Endothelial cell of umbilical vein (primary cell): Measurements from ENCODE around the gene DAPK2. TPM values are rescaled to one million over a fixed set of nuclear protein-coding genes. Genes with fewer than 3 reads are reported as not detected.

ENCODE experiments used
- BruUV-seq: library from RNA; stranded (reverse); fragments of 400-500 nt; replicated peaks from 2 replicates; lab custom pipeline; 2021; lab: Mats Ljungman, UMichigan
- CTCF ChIA-PET: fragments of 300-600, 350-600 bp; sonication (Branson Sonifier 250); formaldehyde crosslinking; loops from one replicate; lab custom pipeline; 2021; ENCODE audit warnings: antibody characterized with exemption, inconsistent platforms; lab: Charles Lee
- POLR2A ChIA-PET: fragments of 300-600, 350-600 bp; sonication (Branson Sonifier 250); formaldehyde crosslinking; loops from one replicate; lab custom pipeline; 2021; ENCODE audit warnings: antibody characterized with exemption, inconsistent platforms; lab: Charles Lee
- DNase-seq: peaks from one replicate; pipeline ENCODE4 v3.0.0-alpha.2; 2011; ENCODE audit warnings: low read depth, low spot score
- FAIRE-seq: peaks from 2 replicates; lab custom pipeline; 2011; peaks lifted over from hg19 to GRCh38; lab: Jason Lieb, UNC
- H2AFZ ChIP-seq: 2 replicates; pipeline ENCODE4 v1.6.0; 2012; ENCODE audit warnings: low read depth, low read length, control low read depth, inconsistent platforms
- H3K27ac ChIP-seq: 2 replicates; pipeline ENCODE4 v1.5.1; 2011; ENCODE audit warnings: low read depth, mild to moderate bottlenecking, control low read depth, low read length, moderate library complexity; ENCODE audit not compliant: insufficient read depth
- H3K27me3 ChIP-seq, 2 experiments: 2 replicates each; pipeline versions ENCODE4 v1.6.0 to v1.6.1; 2011; ENCODE audit warnings: low read length in 2 of 2, mixed read lengths in 1 of 2; ENCODE audit not compliant: control insufficient read depth in 2 of 2, insufficient read depth in 2 of 2
- H3K36me3 ChIP-seq, 2 experiments: 2 replicates in 1 of 2; 3 replicates in 1 of 2; pipeline ENCODE4 v1.5.1; 2011; ENCODE audit warnings: low read length in 2 of 2, mild to moderate bottlenecking in 1 of 2, moderate library complexity in 1 of 2; ENCODE audit not compliant: control insufficient read depth in 2 of 2, insufficient read depth in 2 of 2; ENCODE audit errors: extremely low read depth in 1 of 2
- H3K4me1 ChIP-seq: 3 replicates; pipeline ENCODE4 v1.5.1; 2011; ENCODE audit warnings: mild to moderate bottlenecking, low read length; ENCODE audit not compliant: control insufficient read depth, insufficient read depth; ENCODE audit errors: extremely low read depth
- H3K4me2 ChIP-seq: 2 replicates; pipeline ENCODE4 v1.6.1; 2011; ENCODE audit warnings: low read length, control low read depth, mixed read lengths; ENCODE audit not compliant: insufficient read depth
- H3K4me3 ChIP-seq, 3 experiments: fragments of 200-600 bp in 1 of 3; sonication (generic), shearing (Covaris generic) in 1 of 3; replicated peaks in 1 of 3; 2 replicates each; pipeline ENCODE4 v1.5.1; 2011 to 2016; ENCODE audit warnings: control low read depth in 3 of 3, low read length in 3 of 3, mild to moderate bottlenecking in 2 of 3, inconsistent platforms in 1 of 3, low read depth in 1 of 3, moderate library complexity in 1 of 3; ENCODE audit not compliant: insufficient read depth in 1 of 3
- H3K79me2 ChIP-seq: 2 replicates; pipeline ENCODE4 v1.6.0; 2012; ENCODE audit warnings: low read length, inconsistent platforms; ENCODE audit not compliant: control insufficient read depth, insufficient read depth
- H3K9ac ChIP-seq: replicated peaks from 2 replicates; pipeline ENCODE3; 2011; ENCODE audit warnings: low read length, control low read depth; ENCODE audit not compliant: insufficient read depth; ENCODE audit errors: extremely low read depth
- H3K9me1 ChIP-seq: replicated peaks from 3 replicates; pipeline ENCODE4 v1.6.0; 2011; ENCODE audit warnings: mild to moderate bottlenecking, low read length; ENCODE audit not compliant: control insufficient read depth, insufficient read depth; ENCODE audit errors: extremely low read depth
- H3K9me3 ChIP-seq: replicated peaks from 2 replicates; pipeline ENCODE4 v1.5.1; 2012; ENCODE audit warnings: low read length, inconsistent platforms; ENCODE audit not compliant: control insufficient read depth, insufficient read depth
- H4K20me1 ChIP-seq: replicated peaks from 2 replicates; pipeline ENCODE3; 2011; ENCODE audit warnings: mild to moderate bottlenecking, low read length; ENCODE audit not compliant: control insufficient read depth, insufficient read depth; ENCODE audit errors: extremely low read depth
- CTCF ChIP-seq, 2 donors: IDR thresholded peaks; 1 replicate in 1 of 2; 2 replicates in 1 of 2; pipeline ENCODE4 v1.5.1; 2011; ENCODE audit warnings: low read length in 2 of 2, mild to moderate bottlenecking in 2 of 2, moderate library complexity in 2 of 2, control low read depth in 1 of 2, inconsistent platforms in 1 of 2, low read depth in 1 of 2; ENCODE audit not compliant: insufficient read depth in 1 of 2; ENCODE audit errors: extremely low read depth in 1 of 2
- EZH2 ChIP-seq: IDR thresholded peaks from 2 replicates; pipeline ENCODE4 v1.6.1; 2012; ENCODE audit warnings: borderline replicate concordance, low read depth, mild to moderate bottlenecking, moderate library complexity, low read length, inconsistent platforms; ENCODE audit not compliant: severe bottlenecking
- FOS ChIP-seq: IDR thresholded peaks from 2 replicates; pipeline ENCODE4 v1.6.1; 2011; ENCODE audit warnings: mild to moderate bottlenecking, low read length, moderate library complexity, borderline replicate concordance; ENCODE audit not compliant: insufficient read depth
- GATA2 ChIP-seq: IDR thresholded peaks from 2 replicates; pipeline ENCODE4 v1.7.0; 2011; ENCODE audit warnings: low read depth, mild to moderate bottlenecking, moderate library complexity, mixed read lengths, low read length; ENCODE audit not compliant: insufficient read length, insufficient read depth
- JUN ChIP-seq: IDR thresholded peaks from 2 replicates; pipeline ENCODE4 v1.6.1; 2011; ENCODE audit warnings: borderline replicate concordance, low read depth; ENCODE audit not compliant: insufficient read length, insufficient read depth
- MAX ChIP-seq: IDR thresholded peaks from 2 replicates; pipeline ENCODE4 v1.6.1; 2011; ENCODE audit not compliant: insufficient read depth, insufficient read length
- MYC ChIP-seq: IDR thresholded peaks from one replicate; pipeline ENCODE4 v1.6.1; 2011; ENCODE audit warnings: mild to moderate bottlenecking, low read depth, low read length
- POLR2A ChIP-seq: IDR thresholded peaks from 2 replicates; pipeline ENCODE4 v1.6.1; 2012; ENCODE audit warnings: low read depth, mild to moderate bottlenecking, control low read depth, low read length
- POLR2AphosphoS5 ChIP-seq: IDR thresholded peaks from 2 replicates; pipeline ENCODE4 v1.6.1; 2012; ENCODE audit warnings: low read depth, mild to moderate bottlenecking, control low read depth, low read length, moderate library complexity; ENCODE audit not compliant: insufficient read depth
- dilution Hi-C: fragments of 300-500 bp; cut with MboI; formaldehyde crosslinking; loops from one replicate; pipeline ENCODE4 v1.15.0; 2019; ENCODE audit warnings: low sequenced_read_pairs; ENCODE audit not compliant: extremely low pct_ligation_motif_present
- intact Hi-C: fragments of 100-400 bp; cut with micrococcal nuclease; formaldehyde crosslinking; loops from one replicate; pipeline ENCODE4 v1.10.0; 2022
- polyA plus RNA-seq, 4 experiments: library from polyadenylated mRNA; depleted of rRNA in 3 of 4; stranded (reverse) in 3 of 4; unstranded in 1 of 4; fragments of >200 nt; gene quantifications; 2 replicates each; pipeline versions ENCODE4 v1.2.1 to v1.2.3, GENCODE V29; 2011 to 2012; ENCODE audit warnings: missing spikeins in 1 of 4
- total RNA-seq: library from RNA; stranded (reverse); gene quantifications from 2 replicates; pipeline ENCODE4 v1.2.3, GENCODE V29; 2021

DAPK2 gene
- total and polyA plus RNA-seq, 2 donors (not counting 3 experiments of a cell fraction or from before 2014, with no cell fraction given): 2.8 to 6.7 TPM

- no TSS peak for BruUV-seq
- Histone ChIP-seq H3K9me1 (no peaks in the 10 kb centered on the region), H3K4me3 (no peak overlapping the region), H3K27me3 (no peaks in the 10 kb centered on the region), H3K9me3 (no peaks in the 10 kb centered on the region), H2AFZ (no peak overlapping the region), H3K36me3 (no peaks in the 10 kb centered on the region), H3K9ac (no peak overlapping the region), H3K79me2 (no peaks in the 10 kb centered on the region), H3K4me2 (no peak overlapping the region), H3K4me1 (peaks cover 11% of the 10 kb centered on the region), H4K20me1 (no peaks in the 10 kb centered on the region), H3K27ac (no peak overlapping the region)
- dilution Hi-C loops (no loop called here), intact Hi-C loops (no loop called here)
- DNase-seq (no peak), FAIRE-seq (no peak)
- ChIA-PET CTCF (interaction anchor here (2.9 kb wide), 1 partner anchor 8 kb away, joined by 13 read pairs; no protein-coding TSS in a partner anchor), POLR2A (no interaction called here)
- TF ChIP-seq FOS (no peak), CTCF (IDR thresholded peaks at IDR 0.05; ENCODE audit: extremely low read depth in 1 of 2, insufficient read depth in 1 of 2, low read depth in 1 of 2, low read length in 2 of 2) (no peak), EZH2 (no peak), MYC (no peak), POLR2A (no peak), POLR2AphosphoS5 (no peak), GATA2 (no peak), JUN (no peak), MAX (no peak)
Observed at GRCh38 chr15:63953524-63953923, 92.8 kb downstream of the DAPK2 start.
